ENCODE measurements around the gene ATXN7L1. TPM values are rescaled to one million over a fixed set of nuclear protein-coding genes. Genes with fewer than 3 reads are reported as not detected.
A peak's percentile ranks its signal among the peaks of the same experiment; 100 is the strongest.

ATXN7L1 gene
- total RNA-seq (2014; rRNA removed; shearing (Covaris generic)), result 16.3 and 19.8 TPM in 2 replicates
- polyA plus RNA-seq (2015; cell fraction: cytosol; rRNA removed), result 12.4 and 13.3 TPM in 2 replicates
- polyA plus RNA-seq (2015; cell fraction: nucleus; rRNA removed), result 10.7 and 15.2 TPM in 2 replicates

GRCh38 chr7:105876091-105876963 is at the start of gene ATXN7L1:
Gene ATXN7L1, minus strand, starts transcription at chr7:105876599. Its CDS starts 41 bp downstream, at chr7:105876558.
- in situ Hi-C loops (cut with HindIII; ENCODE audit: low pct_unique_long_range_greater_than_20kb, low sequenced_read_pairs), result no loop called here

GRCh38 chr7:105926131-105926530 is 49.7 kb upstream of the ATXN7L1 start:
- DNase-seq (ENCODE audit: low read depth, low spot score), result no peak
- in situ Hi-C loops (cut with HindIII; ENCODE audit: low pct_unique_long_range_greater_than_20kb, low sequenced_read_pairs), result no loop called here

More at GRCh38 chr7:105876091-105876963, at the start of gene ATXN7L1:
- DNase-seq (ENCODE audit: low read depth, low spot score), result peak; percentile 99

- in situ Hi-C loops (cut with HindIII; ENCODE audit: low pct_unique_long_range_greater_than_20kb, low sequenced_read_pairs), result no loop called here
- DNase-seq (ENCODE audit: low read depth, low spot score), result no peak
Measured at GRCh38 chr7:105924945-105925344, 48.5 kb upstream of the ATXN7L1 start.

GRCh38 chr7:105920766-105921165 is 44.4 kb upstream of the ATXN7L1 start:
- DNase-seq (ENCODE audit: low read depth, low spot score), result no peak
- in situ Hi-C loops (cut with HindIII; ENCODE audit: low pct_unique_long_range_greater_than_20kb, low sequenced_read_pairs), result no loop called here

GRCh38 chr7:105917659-105918058 is 41.3 kb upstream of the ATXN7L1 start:
- in situ Hi-C loops (cut with HindIII; ENCODE audit: low pct_unique_long_range_greater_than_20kb, low sequenced_read_pairs), result no loop called here
- no peak for DNase-seq (ENCODE audit: low read depth, low spot score)

GRCh38 chr7:105916603-105917002 is 40.2 kb upstream of the ATXN7L1 start:
- no peak for DNase-seq (ENCODE audit: low read depth, low spot score)
- in situ Hi-C loops (cut with HindIII; ENCODE audit: low pct_unique_long_range_greater_than_20kb, low sequenced_read_pairs), result no loop called here

GRCh38 chr7:105913947-105914346 is 37.5 kb upstream of the ATXN7L1 start:
- no peak for DNase-seq (ENCODE audit: low read depth, low spot score)
- in situ Hi-C loops (cut with HindIII; ENCODE audit: low pct_unique_long_range_greater_than_20kb, low sequenced_read_pairs), result no loop called here

GRCh38 chr7:105911961-105912575 is 35.7 kb upstream of the ATXN7L1 start:
- no peak for DNase-seq (ENCODE audit: low read depth, low spot score)
- in situ Hi-C loops (cut with HindIII; ENCODE audit: low pct_unique_long_range_greater_than_20kb, low sequenced_read_pairs), result no loop called here

GRCh38 chr7:105910172-105910571 is 33.8 kb upstream of the ATXN7L1 start:
- in situ Hi-C loops (cut with HindIII; ENCODE audit: low pct_unique_long_range_greater_than_20kb, low sequenced_read_pairs), result no loop called here

GRCh38 chr7:105909742-105910141 is 33.3 kb upstream of the ATXN7L1 start:
- DNase-seq (ENCODE audit: low read depth, low spot score), result no peak
- in situ Hi-C loops (cut with HindIII; ENCODE audit: low pct_unique_long_range_greater_than_20kb, low sequenced_read_pairs), result no loop called here

More at GRCh38 chr7:105910172-105910571, 33.8 kb upstream of the ATXN7L1 start:
- no peak for DNase-seq (ENCODE audit: low read depth, low spot score)

- in situ Hi-C loops (cut with HindIII; ENCODE audit: low pct_unique_long_range_greater_than_20kb, low sequenced_read_pairs), result no loop called here
- no peak for DNase-seq (ENCODE audit: low read depth, low spot score)
Measured at GRCh38 chr7:105907129-105907846, 30.9 kb upstream of the ATXN7L1 start.

- no peak for DNase-seq (ENCODE audit: low read depth, low spot score)
- in situ Hi-C loops (cut with HindIII; ENCODE audit: low pct_unique_long_range_greater_than_20kb, low sequenced_read_pairs), result no loop called here
Measured at GRCh38 chr7:105906695-105907094, 30.3 kb upstream of the ATXN7L1 start.

- in situ Hi-C loops (cut with HindIII; ENCODE audit: low pct_unique_long_range_greater_than_20kb, low sequenced_read_pairs), result no loop called here
- DNase-seq (ENCODE audit: low read depth, low spot score), result no peak
Measured at GRCh38 chr7:105905910-105906568, 29.6 kb upstream of the ATXN7L1 start.

- no peak for DNase-seq (ENCODE audit: low read depth, low spot score)
- in situ Hi-C loops (cut with HindIII; ENCODE audit: low pct_unique_long_range_greater_than_20kb, low sequenced_read_pairs), result no loop called here
Measured at GRCh38 chr7:105905209-105905909, 29.0 kb upstream of the ATXN7L1 start.

- in situ Hi-C loops (cut with HindIII; ENCODE audit: low pct_unique_long_range_greater_than_20kb, low sequenced_read_pairs), result no loop called here
- peak; percentile 24 for DNase-seq (ENCODE audit: low read depth, low spot score)
Measured at GRCh38 chr7:105904064-105904463, 27.7 kb upstream of the ATXN7L1 start.

GRCh38 chr7:105902325-105902911 is 26.0 kb upstream of the ATXN7L1 start:
- DNase-seq (ENCODE audit: low read depth, low spot score), result no peak
- in situ Hi-C loops (cut with HindIII; ENCODE audit: low pct_unique_long_range_greater_than_20kb, low sequenced_read_pairs), result no loop called here

GRCh38 chr7:105897999-105898398 is 21.6 kb upstream of the ATXN7L1 start:
- no peak for DNase-seq (ENCODE audit: low read depth, low spot score)
- in situ Hi-C loops (cut with HindIII; ENCODE audit: low pct_unique_long_range_greater_than_20kb, low sequenced_read_pairs), result no loop called here

Data from SK-MEL-5 (cell line).